ENCODE measurements around the gene BIVM. TPM values are rescaled to one million over a fixed set of nuclear protein-coding genes. Genes with fewer than 3 reads are reported as not detected.

Gene BIVM
- total RNA-seq, 1 donor from 2014 or later = 16.6 TPM

DNA sequence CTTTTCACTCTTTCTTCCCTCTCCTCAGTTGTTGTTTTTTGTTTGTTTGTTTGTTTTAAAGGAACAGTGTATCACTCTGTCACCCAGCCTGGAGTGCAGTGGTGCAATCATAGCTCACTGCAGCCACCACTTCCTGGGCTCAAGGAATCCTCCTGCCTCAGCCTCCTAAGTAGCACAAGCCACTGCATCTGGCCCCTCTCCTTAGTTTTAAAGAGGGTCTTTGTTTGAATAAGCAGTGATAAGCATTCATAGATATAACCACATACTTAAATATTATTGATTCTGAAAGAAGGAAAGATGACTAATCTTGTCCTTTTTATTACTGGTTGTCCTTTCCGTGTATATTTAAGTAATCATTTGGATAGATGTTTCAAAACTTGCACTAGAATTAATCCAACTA lies 73.6 kb downstream of the BIVM start:
- Mint-ChIP-seq H3K4me1 (ENCODE audit: unreplicated experiment) (peaks cover 2% of the 10 kb centered on the region), H3K27ac (ENCODE audit: unreplicated experiment) (no peak overlapping the region), H3K4me3 (ENCODE audit: unreplicated experiment) (no peak overlapping the region), H3K9me3 (ENCODE audit: unreplicated experiment) (no peaks in the 10 kb centered on the region), H3K36me3 (ENCODE audit: low read depth, unreplicated experiment) (peaks cover 8% of the 10 kb centered on the region), H3K27me3 (ENCODE audit: unreplicated experiment) (peaks cover 4% of the 10 kb centered on the region)
- no peak for DNase-seq (ENCODE audit: low spot score)
- TF ChIP-seq, protein P1, sequence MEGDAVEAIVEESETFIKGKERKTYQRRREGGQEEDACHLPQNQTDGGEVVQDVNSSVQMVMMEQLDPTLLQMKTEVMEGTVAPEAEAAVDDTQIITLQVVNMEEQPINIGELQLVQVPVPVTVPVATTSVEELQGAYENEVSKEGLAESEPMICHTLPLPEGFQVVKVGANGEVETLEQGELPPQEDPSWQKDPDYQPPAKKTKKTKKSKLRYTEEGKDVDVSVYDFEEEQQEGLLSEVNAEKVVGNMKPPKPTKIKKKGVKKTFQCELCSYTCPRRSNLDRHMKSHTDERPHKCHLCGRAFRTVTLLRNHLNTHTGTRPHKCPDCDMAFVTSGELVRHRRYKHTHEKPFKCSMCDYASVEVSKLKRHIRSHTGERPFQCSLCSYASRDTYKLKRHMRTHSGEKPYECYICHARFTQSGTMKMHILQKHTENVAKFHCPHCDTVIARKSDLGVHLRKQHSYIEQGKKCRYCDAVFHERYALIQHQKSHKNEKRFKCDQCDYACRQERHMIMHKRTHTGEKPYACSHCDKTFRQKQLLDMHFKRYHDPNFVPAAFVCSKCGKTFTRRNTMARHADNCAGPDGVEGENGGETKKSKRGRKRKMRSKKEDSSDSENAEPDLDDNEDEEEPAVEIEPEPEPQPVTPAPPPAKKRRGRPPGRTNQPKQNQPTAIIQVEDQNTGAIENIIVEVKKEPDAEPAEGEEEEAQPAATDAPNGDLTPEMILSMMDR (IDR thresholded peaks at IDR 0.05; ENCODE audit: unreplicated experiment) = no peak

DNA sequence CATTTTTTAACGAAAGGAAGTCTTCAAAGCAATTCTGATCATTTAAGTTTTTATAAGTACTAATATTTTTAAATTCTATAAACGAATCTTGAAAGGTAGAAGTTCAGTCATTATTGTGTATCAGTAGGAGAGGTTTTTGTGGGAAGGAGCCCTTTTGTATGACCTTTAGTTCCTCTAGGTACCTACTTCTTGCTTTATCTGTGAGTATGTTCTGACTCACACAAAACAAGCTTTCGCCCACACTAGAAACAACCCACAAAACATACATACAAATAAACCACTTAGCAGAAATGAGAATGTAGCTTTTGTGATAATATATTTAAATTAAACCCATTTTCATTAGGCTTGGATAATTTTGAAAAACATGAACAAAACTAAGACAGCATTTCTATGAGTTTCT lies 74.7 kb downstream of the BIVM start:
- Mint-ChIP-seq H3K4me1 (ENCODE audit: unreplicated experiment) (peaks cover 4% of the 10 kb centered on the region), H3K27me3 (ENCODE audit: unreplicated experiment) (peaks cover 1% of the 10 kb centered on the region), H3K27ac (ENCODE audit: unreplicated experiment) (no peak overlapping the region), H3K36me3 (ENCODE audit: low read depth, unreplicated experiment) (peaks cover 8% of the 10 kb centered on the region), H3K9me3 (ENCODE audit: unreplicated experiment) (no peaks in the 10 kb centered on the region), H3K4me3 (ENCODE audit: unreplicated experiment) (no peak overlapping the region)
- DNase-seq (ENCODE audit: low spot score) = no peak
- TF ChIP-seq, protein P1 (IDR thresholded peaks at IDR 0.05; ENCODE audit: unreplicated experiment) = no peak

DNA sequence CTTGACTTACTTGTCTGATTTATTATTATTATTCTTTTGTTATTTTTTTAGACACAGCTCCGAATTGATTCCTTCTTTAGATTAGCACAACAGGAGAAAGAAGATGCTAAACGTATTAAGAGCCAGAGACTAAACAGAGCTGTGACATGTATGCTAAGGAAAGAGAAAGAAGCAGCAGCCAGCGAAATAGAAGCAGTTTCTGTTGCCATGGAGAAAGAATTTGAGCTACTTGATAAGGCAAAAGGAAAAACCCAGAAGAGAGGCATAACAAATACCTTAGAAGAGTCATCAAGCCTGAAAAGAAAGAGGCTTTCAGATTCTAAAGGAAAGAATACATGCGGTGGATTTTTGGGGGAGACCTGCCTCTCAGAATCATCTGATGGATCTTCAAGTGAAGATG lies 76.3 kb downstream of the BIVM start:
- H3K4me1 Mint-ChIP-seq (ENCODE audit: unreplicated experiment) = peaks cover 5% of the 10 kb centered on the region
- H3K9me3 Mint-ChIP-seq (ENCODE audit: unreplicated experiment) = no peaks in the 10 kb centered on the region
- peaks cover 8% of the 10 kb centered on the region for H3K36me3 Mint-ChIP-seq (ENCODE audit: low read depth, unreplicated experiment)
- TF ChIP-seq, protein P1 (IDR thresholded peaks at IDR 0.05; ENCODE audit: unreplicated experiment) = no peak
- H3K4me3 Mint-ChIP-seq (ENCODE audit: unreplicated experiment) = no peak overlapping the region
- H3K27me3 Mint-ChIP-seq (ENCODE audit: unreplicated experiment) = peaks cover 1% of the 10 kb centered on the region
- no peak overlapping the region for H3K27ac Mint-ChIP-seq (ENCODE audit: unreplicated experiment)
- DNase-seq (ENCODE audit: low spot score) = no peak

DNA sequence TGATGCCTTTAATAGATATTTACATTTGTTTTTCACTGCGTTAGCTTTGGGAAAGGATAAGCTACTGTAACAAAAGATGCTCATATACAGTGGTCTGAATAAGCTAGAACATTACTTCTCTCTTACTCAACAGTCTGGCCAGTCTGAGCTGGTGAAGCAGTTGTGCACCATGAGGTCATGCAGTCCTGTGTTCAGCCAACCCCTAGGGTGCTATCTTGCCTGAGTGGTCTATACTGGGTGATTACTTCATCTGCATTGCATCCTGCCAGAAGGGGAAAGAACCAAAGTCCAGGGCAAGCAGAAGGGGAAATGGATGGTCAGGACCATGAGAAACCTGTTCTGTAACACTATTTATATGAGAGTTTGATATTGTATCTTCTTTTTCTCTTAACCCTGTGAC lies 78.4 kb downstream of the BIVM start:
- no peak for DNase-seq (ENCODE audit: low spot score)
- no peaks in the 10 kb centered on the region for H3K9me3 Mint-ChIP-seq (ENCODE audit: unreplicated experiment)
- H3K27ac Mint-ChIP-seq (ENCODE audit: unreplicated experiment) = peak overlapping the region; percentile 36
- peaks cover 1% of the 10 kb centered on the region for H3K27me3 Mint-ChIP-seq (ENCODE audit: unreplicated experiment)
- no peak overlapping the region for H3K4me3 Mint-ChIP-seq (ENCODE audit: unreplicated experiment)
- H3K4me1 Mint-ChIP-seq (ENCODE audit: unreplicated experiment) = peaks cover 5% of the 10 kb centered on the region
- TF ChIP-seq, protein P1 (IDR thresholded peaks at IDR 0.05; ENCODE audit: unreplicated experiment) = no peak
- H3K36me3 Mint-ChIP-seq (ENCODE audit: low read depth, unreplicated experiment) = peaks cover 8% of the 10 kb centered on the region

DNA sequence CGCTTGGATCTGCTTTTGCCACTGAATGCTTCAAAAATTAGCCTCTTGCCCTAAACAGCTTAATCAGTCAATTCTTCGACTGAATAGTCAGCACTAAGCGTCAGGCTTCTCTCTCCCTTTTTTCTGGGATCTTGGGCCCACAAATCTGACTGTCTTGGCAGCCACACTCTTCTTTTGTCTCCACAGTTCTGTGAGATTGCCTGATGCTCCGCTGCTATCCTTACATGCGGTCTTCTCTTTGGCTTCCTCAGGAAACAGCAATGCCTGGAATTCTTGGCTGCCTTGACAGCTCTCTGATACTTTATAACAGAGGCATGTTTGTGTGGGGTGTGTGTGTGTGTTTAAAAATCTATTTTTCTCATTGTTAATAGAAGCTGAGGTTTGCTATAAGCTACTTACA lies 79.6 kb downstream of the BIVM start:
- H3K4me3 Mint-ChIP-seq (ENCODE audit: unreplicated experiment) = no peak overlapping the region
- no peak for DNase-seq (ENCODE audit: low spot score)
- TF ChIP-seq, protein P1 (IDR thresholded peaks at IDR 0.05; ENCODE audit: unreplicated experiment) = no peak
- peaks cover 1% of the 10 kb centered on the region for H3K27me3 Mint-ChIP-seq (ENCODE audit: unreplicated experiment)
- peak overlapping the region; percentile 17 for H3K27ac Mint-ChIP-seq (ENCODE audit: unreplicated experiment)
- peaks cover 8% of the 10 kb centered on the region for H3K36me3 Mint-ChIP-seq (ENCODE audit: low read depth, unreplicated experiment)
- H3K4me1 Mint-ChIP-seq (ENCODE audit: unreplicated experiment) = peaks cover 5% of the 10 kb centered on the region
- no peaks in the 10 kb centered on the region for H3K9me3 Mint-ChIP-seq (ENCODE audit: unreplicated experiment)
